K562 (cell line): ENCODE results near the gene BCL2L13. TPM values are rescaled to one million over a fixed set of nuclear protein-coding genes. Genes with fewer than 3 reads are reported as not detected.

Experiments used
- ARID1B ChIP-seq: fragments of 450-650 bp; IDR thresholded peaks from 2 replicates; pipeline ENCODE4 v1.6.1; 2016; ENCODE audit warnings: antibody characterized with exemption, mild to moderate bottlenecking, inconsistent platforms
- BCOR ChIP-seq: fragments of 450-650 bp; IDR thresholded peaks from 2 replicates; pipeline ENCODE4 v1.6.1; 2016
- E2F3 ChIP-seq: fragments of 250-450 bp; sonication (Bioruptor Pico); IDR thresholded peaks from 2 replicates; pipeline ENCODE4 v1.4.0; 2020; ENCODE audit warnings: mild to moderate bottlenecking
- LARP7 ChIP-seq: fragments of 450-650 bp; IDR thresholded peaks from 2 replicates; pipeline ENCODE4 v1.6.1; 2016
- MEF2A ChIP-seq: IDR thresholded peaks from 2 replicates; pipeline ENCODE4 v1.6.1; 2011; ENCODE audit warnings: low read depth, mild to moderate bottlenecking, low read length, moderate library complexity; ENCODE audit not compliant: control insufficient read depth
- MEIS2 ChIP-seq: fragments of 450-650 bp; IDR thresholded peaks from 2 replicates; pipeline ENCODE4 v1.6.1; 2014; ENCODE audit warnings: mild to moderate bottlenecking; ENCODE audit not compliant: partially characterized antibody
- NFYB ChIP-seq: IDR thresholded peaks from 2 replicates; pipeline ENCODE4 v1.6.1; 2011; ENCODE audit warnings: mild to moderate bottlenecking, moderate library complexity; ENCODE audit not compliant: insufficient read length; ENCODE audit errors: extremely low read depth
- PHB ChIP-seq: fragments of 250-450 bp; sonication (Bioruptor Pico); IDR thresholded peaks from 2 replicates; pipeline ENCODE4 v1.5.0; 2021
- PKNOX1 ChIP-seq: fragments of 450-650 bp; IDR thresholded peaks from 2 replicates; pipeline ENCODE4 v1.6.1; 2016
- SIRT6 ChIP-seq: IDR thresholded peaks from one replicate; pipeline ENCODE4 v1.6.1; 2012; ENCODE audit warnings: low read depth, mild to moderate bottlenecking, control low read depth, inconsistent platforms, low read length, moderate library complexity
- TCF3 ChIP-seq: sonication (generic); formaldehyde crosslinking; IDR thresholded peaks from 2 replicates; pipeline ENCODE4 v1.4.0; 2020; ENCODE audit warnings: mild to moderate bottlenecking, missing genetic modification reagents
- ZBTB17 ChIP-seq: fragments of 450-650 bp; formaldehyde crosslinking; IDR thresholded peaks from 2 replicates; pipeline ENCODE4 v1.4.0; 2020; ENCODE audit warnings: mild to moderate bottlenecking
- ZNF140 ChIP-seq: fragments of 250-450 bp; sonication (Bioruptor Pico); IDR thresholded peaks from 2 replicates; pipeline ENCODE4 v1.8.0; 2021; ENCODE audit warnings: moderate library complexity, mild to moderate bottlenecking, inconsistent platforms
- ZNF695 ChIP-seq: fragments of 450-650 bp; formaldehyde crosslinking; IDR thresholded peaks from 2 replicates; pipeline ENCODE4 v1.4.0; 2020; ENCODE audit warnings: mild to moderate bottlenecking, moderate library complexity
- polyA plus RNA-seq, 8 experiments: library from polyadenylated mRNA; depleted of rRNA in 4 of 8; stranded (reverse) in 5 of 8; unstranded in 3 of 8; fragments of >200 nt; fragmentation: Nextera tagmentation in 2 of 8; fragmentation: Illumina TruSeq in 1 of 8; extraction: Ambion mirVana in 2 of 8; extraction: Trizol in 1 of 8; gene quantifications; 2 replicates each; pipeline versions ENCODE4 v1.2.1 to v1.2.3, GENCODE V29; 2011 to 2014; ENCODE audit warnings: inconsistent platforms in 1 of 8, missing spikeins in 1 of 8
- total RNA-seq, 7 experiments: library from RNA; depleted of rRNA in 6 of 7; stranded (reverse); fragments of >200 nt in 6 of 7; fragmentation: Illumina TruSeq in 2 of 7; extraction: Trizol in 2 of 7; gene quantifications; 2 replicates each; pipeline versions ENCODE4 v1.2.1 to v1.2.3, GENCODE V29; 2011 to 2021; ENCODE audit warnings: low replicate concordance in 1 of 7
- TF ChIP-seq, protein P1 (sequence below), 2 experiments: fragments of 450-650 bp; formaldehyde crosslinking in 1 of 2; IDR thresholded peaks; 2 replicates each; pipeline versions ENCODE4 v1.4.0 to v1.6.1; 2014 to 2020; ENCODE audit warnings: mild to moderate bottlenecking in 2 of 2, borderline replicate concordance in 1 of 2, low read depth in 1 of 2

The BCL2L13 gene
- total and polyA plus RNA-seq, 9 of the 15 experiments (the other 6 are each of a cell fraction or from before 2014, with no cell fraction given), result 41.5 to 63.4 (median 56.5) TPM

- TF ChIP-seq, protein P1, sequence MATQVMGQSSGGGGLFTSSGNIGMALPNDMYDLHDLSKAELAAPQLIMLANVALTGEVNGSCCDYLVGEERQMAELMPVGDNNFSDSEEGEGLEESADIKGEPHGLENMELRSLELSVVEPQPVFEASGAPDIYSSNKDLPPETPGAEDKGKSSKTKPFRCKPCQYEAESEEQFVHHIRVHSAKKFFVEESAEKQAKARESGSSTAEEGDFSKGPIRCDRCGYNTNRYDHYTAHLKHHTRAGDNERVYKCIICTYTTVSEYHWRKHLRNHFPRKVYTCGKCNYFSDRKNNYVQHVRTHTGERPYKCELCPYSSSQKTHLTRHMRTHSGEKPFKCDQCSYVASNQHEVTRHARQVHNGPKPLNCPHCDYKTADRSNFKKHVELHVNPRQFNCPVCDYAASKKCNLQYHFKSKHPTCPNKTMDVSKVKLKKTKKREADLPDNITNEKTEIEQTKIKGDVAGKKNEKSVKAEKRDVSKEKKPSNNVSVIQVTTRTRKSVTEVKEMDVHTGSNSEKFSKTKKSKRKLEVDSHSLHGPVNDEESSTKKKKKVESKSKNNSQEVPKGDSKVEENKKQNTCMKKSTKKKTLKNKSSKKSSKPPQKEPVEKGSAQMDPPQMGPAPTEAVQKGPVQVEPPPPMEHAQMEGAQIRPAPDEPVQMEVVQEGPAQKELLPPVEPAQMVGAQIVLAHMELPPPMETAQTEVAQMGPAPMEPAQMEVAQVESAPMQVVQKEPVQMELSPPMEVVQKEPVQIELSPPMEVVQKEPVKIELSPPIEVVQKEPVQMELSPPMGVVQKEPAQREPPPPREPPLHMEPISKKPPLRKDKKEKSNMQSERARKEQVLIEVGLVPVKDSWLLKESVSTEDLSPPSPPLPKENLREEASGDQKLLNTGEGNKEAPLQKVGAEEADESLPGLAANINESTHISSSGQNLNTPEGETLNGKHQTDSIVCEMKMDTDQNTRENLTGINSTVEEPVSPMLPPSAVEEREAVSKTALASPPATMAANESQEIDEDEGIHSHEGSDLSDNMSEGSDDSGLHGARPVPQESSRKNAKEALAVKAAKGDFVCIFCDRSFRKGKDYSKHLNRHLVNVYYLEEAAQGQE (IDR thresholded peaks at IDR 0.05; ENCODE audit: borderline replicate concordance), result no peak
- TF ChIP-seq, protein P1 (CRISPR knock-in tag; IDR thresholded peaks at IDR 0.05; ENCODE audit: low read depth), result no peak
- TF ChIP-seq MEIS2, result peak; percentile 5
- no peak for TF ChIP-seq NFYB
- no peak for TF ChIP-seq LARP7
- TF ChIP-seq ARID1B, result no peak
- 0 out of 2 replicates have a peak, but pooled peaks have one; percentile 24 for TF ChIP-seq PKNOX1
- TF ChIP-seq ZNF140 (CRISPR knock-in tag), result no peak
- TF ChIP-seq BCOR, result no peak
- TF ChIP-seq MEF2A, result 0 out of 2 replicates have a peak, but pooled peaks have one; percentile 12
- TF ChIP-seq PHB (CRISPR knock-in tag), result no peak
- TF ChIP-seq ZNF695 (CRISPR knock-in tag), result no peak
- TF ChIP-seq SIRT6, result no peak
- TF ChIP-seq ZBTB17 (CRISPR knock-in tag), result 0 out of 2 replicates have a peak, but pooled peaks have one; percentile 23
- TF ChIP-seq E2F3, result no peak
- 0 out of 2 replicates have a peak, but pooled peaks have one; percentile 33 for TF ChIP-seq TCF3 (CRISPR knock-in tag)
- TF ChIP-seq, all 486 proteins: peak for 5
Observed at GRCh38 chr22:17724678-17725499, 86.3 kb downstream of the BCL2L13 start (continued).
